ENCODE measurements around the gene SFT2D1.

SFT2D1 gene

GRCh38 chr6:166334878-166335277 lies 7.5 kb downstream of the SFT2D1 start:
- no peak for DNase-seq (ENCODE audit: low read depth in 2 of 2)

DNA sequence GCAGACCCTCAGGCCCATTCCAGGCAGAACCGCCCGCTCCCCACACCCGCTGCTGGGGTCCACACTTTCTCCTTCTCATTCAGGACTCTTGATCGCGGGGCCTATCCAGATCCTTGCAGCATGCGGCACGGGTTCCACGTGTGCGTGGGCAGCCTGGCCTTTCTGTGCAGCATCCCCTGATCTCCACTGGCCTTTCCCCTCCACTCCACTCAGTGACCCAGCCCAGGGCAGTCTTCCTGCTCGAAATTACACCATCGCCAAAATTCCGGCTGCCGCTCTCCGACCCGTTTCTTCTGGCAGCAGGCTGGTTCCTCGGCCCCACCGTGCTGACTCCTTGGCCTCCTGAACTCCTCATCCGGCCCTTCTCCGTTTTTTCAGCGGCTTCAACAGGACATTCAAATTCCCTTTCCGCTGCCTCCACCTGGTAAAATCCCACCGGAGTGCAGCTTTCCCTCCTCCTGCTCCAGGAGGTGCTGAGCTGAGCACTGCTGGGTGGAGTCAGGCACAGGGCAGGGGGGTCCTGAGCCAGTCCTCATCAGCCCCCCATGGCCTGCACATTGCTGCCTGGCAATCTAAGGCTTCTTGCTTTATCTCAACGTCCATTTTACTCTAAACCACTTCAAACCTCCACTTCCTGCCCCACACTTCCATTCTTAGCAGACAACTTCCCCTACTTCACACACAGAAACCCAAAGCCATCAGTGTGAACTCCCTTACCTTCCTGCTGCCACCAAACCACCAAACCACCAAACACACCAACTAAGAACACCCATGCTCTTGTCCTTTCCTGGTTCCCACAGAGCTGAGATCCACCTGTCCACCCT lies 9.0 kb downstream of the SFT2D1 start:
- no peak for DNase-seq (ENCODE audit: low read depth in 2 of 2)

DNA sequence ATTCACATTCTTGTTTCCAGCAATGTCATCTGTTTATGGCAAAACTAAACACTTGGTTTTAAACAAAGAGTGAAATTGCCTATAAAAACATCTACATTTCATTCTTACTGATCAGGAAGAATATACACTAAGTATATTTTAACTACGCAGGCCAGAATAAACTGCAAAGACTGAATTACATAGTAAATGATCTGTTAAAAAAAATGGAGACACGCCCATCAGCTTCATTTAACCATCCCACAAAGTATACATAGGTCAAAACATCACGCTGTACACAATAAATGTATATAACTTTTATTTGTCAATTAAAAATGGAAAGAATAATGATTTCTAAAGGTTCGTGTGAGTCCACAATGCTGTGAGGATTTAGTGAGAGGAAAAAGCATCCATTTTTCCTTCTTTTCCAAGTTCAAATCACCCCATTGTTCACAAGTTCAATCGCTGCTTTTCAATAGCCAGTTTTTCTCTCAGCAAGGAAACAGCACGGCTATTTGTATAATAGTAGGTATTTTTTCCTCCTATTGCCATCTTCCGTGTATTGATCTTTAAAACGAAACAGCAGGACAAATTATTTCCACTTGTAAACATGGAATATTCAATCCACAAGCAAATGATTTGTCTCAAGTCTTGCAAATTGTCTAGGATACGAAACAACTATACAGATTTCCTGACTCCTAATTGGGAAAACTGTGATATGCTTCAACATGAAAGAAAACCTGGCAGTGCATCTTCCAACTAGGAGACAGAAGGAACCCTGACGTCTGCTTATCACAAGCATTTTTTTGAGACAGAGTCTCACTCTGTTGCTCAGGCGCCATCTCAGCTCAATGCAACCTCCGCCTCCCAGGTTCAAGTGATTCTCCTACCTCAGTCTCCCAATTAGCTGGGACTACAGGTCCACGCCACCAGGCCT lies 10.6 kb downstream of the SFT2D1 start:
- DNase-seq (ENCODE audit: low read depth in 2 of 2), result no peak

- no peak for DNase-seq (ENCODE audit: low read depth in 2 of 2)
Observed at GRCh38 chr6:166330612-166331011, 11.7 kb downstream of the SFT2D1 start.

DNA sequence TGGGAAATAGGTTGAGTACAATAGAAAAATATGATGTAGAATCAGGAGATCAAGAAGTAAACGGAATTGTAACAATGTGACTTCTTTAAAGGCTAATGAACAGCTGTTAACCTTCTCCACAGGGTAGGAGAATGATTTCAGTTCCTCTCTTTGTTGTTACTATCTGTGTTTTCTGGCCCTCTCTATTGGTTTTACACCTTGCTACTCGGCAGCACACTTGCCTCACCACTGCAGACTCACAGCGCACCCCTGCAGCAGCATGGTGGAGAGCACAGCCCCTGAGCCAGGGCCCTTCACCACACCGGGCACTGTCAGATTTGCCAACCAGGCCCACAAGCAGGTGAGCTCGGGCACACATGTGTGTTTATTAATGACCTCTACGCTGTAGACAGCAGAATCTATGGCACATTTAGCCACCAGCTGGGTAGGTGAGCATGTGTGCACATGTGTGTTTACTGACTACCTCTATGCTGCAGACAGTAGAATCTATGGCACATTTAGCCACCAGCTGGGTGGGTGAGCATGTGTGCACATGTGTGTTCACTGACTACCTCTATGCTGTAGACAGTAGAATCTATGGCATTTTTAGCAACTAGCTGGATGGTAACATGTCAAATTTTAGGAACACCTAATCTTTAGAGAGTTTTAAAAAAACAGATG lies 16.8 kb downstream of the SFT2D1 start:
- DNase-seq (ENCODE audit: low read depth in 2 of 2), result no peak

- DNase-seq (ENCODE audit: low read depth in 2 of 2), result no peak
Observed at GRCh38 chr6:166323395-166323794, 18.9 kb downstream of the SFT2D1 start.

DNA sequence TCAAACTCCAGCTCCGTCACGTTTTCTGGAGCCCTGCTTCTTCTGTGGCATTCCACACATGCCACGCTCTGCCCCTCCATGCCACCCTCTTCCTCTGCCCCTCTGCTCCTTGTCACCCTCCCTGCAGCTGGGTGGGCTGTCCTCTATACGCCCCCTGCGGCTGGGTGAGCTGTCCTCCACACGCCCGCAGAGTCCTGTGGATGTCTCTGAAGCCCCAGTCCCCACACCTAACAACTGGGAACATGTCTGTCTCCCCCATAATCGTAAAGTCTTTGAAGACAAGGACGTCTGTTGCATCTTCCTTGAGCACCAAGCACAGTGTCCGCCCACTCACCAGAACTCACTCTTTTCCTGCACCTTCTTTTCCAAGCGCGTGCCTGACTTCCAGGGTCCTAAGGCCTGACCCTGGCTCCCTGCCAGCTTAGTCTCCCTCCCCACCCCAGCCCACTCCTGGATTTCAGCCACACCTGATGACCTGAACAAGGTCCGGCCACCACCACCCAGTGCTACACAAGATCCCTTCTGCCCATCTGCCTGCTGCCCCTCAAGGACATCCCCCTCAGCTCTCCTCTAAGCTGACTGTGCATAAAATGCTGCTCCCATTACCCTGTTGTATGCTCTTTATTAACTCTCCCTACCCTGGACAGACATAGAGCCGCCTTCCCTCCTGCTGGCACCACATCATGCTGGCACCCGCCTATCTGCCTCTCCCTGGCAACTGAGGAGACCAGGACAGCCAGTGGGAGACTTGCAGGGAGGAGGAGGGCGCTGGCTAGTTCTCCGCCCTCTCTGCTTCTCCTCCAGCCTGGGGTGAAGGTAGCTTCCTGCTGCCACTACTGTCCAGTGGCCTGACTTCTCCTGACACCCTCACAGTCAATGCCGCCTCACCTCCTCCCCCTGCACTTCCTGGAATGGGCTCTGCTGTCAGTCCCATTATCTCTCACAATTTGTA lies 23.4 kb downstream of the SFT2D1 start:
- DNase-seq (ENCODE audit: low read depth in 2 of 2), result no peak

GRCh38 chr6:166318227-166318626 lies 24.1 kb downstream of the SFT2D1 start:
- no peak for DNase-seq (ENCODE audit: low read depth in 2 of 2)

DNA sequence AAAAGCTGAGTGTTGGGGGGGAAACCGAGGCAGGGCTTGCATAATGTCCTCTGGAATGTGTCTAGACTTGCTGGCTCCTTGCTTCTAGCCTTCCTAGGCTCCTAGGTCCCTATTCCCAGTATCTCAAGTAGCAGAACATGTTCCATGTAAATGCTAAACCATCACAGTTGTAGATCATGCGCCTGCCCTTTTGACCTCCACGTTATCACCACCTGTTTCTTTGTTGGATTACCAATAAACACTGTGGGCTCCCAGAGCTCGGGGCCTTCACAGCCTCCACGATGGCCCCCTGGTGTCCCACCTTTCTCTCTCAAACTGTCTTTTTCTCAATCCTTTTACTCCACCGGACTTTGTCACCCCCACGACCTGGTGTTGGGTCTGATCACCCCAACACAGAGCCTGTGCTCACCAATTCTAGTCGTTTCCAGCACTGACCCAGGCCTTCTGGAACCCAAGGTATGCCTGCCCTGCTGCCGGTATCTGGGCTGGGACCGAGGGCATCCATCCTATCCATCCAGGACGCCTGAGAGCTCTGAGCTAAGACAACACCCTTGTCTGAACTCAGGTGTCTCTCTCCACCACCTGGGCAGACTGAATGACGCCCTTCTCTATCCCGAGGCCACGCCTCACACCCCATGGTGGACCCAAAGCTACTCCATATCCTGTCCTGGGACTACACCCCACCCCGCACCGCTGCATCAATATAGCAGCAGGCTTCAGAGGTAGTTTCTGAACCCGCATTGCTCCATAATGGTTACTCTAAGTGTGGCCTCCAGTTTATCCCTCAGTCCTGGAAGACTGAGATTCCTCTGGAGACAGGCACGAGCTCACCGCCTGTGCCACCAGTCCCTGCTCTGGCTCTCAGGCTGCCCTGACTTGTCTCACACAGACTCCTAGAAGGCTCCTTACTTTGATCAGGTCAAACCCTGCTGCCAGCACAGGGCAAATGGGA lies 24.8 kb downstream of the SFT2D1 start:
- no peak for DNase-seq (ENCODE audit: low read depth in 2 of 2)

- no peak for DNase-seq (ENCODE audit: low read depth in 2 of 2)
Observed at GRCh38 chr6:166315436-166315835, 26.9 kb downstream of the SFT2D1 start.

GRCh38 chr6:166314454-166314853 lies 27.9 kb downstream of the SFT2D1 start:
- no peak for DNase-seq (ENCODE audit: low read depth in 2 of 2)

DNA sequence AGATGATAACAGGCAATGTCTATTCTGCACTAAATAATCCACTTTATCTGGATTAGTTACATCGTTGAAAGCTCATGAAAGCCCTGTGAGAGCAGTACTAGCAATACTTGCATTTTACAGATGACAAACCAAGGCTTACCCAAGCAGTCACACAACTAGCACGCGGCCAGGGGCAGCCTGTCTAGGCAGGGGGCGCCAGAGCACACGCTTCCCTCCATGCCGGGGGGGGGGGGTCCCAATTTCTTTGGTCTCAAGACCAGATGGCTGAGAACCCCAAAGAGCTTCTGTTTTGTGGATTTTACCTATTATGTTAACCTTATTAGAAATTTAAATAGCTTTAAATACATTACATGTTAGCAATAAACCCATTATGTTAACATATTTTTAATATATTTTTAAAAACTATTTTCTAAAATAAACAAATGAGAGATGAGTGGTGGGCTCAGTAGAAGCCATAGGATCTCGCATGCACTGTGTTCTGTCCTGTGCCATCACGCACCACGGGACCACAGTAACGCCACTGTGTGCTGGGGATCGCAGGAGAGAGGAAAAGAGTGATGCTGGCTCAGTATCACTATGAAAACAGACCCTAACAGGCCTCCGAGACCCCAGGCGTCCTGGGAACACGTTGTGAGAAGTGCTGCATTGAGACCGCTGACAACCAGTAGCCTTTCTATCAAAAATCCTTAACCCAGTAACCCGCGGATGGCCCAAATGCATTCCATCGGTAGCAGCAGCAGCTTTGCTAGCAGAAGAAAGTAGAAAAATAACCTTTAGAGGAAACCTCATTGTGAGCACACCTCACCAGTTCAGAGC lies 28.9 kb downstream of the SFT2D1 start:
- no peak for DNase-seq (ENCODE audit: low read depth in 2 of 2)

DNA sequence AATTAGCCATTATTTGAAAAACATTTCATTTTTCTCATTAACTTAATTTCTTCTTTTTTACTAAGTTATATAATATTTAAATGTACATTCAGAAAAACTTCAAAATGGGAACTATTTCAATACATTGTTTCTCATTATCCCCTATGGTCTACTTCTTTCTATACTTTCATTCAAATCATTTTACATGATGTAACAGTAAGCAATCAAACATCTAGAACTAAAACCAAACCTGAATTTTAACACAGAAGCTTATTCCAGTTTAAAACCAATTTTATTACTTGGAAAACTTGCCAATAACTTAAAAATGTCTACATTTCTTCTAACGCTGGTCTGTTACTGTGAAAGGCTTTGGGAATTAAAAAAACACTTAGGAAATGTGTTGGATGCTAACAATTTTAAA lies 29.5 kb downstream of the SFT2D1 start:
- DNase-seq (ENCODE audit: low read depth in 2 of 2), result no peak

DNA sequence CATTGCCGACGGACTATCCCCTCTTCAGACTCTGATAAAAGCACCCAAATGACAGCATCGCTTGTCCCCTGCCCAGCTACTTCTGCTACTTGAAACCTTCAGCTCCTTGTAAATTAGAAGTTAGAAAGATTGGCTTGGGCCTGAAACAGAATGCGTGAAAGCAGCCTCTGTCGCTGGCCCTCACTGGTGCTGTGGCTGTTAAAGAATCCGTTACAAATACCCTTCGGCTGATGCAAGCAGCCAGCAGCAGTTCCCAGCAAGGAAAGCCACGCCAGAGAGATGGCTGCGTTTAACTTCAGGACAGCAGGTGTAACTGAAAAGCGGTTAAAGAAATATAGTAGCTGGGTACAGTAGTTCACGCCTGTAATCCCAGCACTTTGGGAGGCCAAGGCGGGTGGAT lies 31.7 kb downstream of the SFT2D1 start:
- DNase-seq (ENCODE audit: low read depth in 2 of 2), result no peak

DNA sequence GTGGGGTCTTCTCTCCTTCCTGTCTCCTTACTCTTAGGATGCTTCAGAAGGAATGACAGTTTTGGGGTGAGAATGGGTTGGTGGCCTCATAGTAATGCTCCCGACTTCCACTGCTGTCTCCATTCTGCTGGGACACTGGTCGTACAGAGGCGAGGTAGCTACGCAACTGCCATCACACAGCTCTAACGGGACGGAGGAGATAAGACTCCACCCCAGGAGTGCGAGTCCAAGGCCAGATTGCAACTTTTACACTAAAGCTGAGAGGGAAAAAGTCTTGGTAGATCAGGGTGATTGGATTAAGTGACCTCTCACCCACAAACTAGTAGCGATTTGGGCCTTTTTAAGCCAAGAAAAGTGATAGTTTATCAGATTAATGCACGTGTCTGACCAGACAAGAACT lies 32.4 kb downstream of the SFT2D1 start:
- DNase-seq (ENCODE audit: low read depth in 2 of 2), result no peak

GRCh38 chr6:166308769-166309589 lies 33.4 kb downstream of the SFT2D1 start:
- DNase-seq (ENCODE audit: low read depth in 2 of 2), result no peak

GRCh38 chr6:166308033-166308768 lies 34.1 kb downstream of the SFT2D1 start, which contains the start of gene PRR18:
TSS of gene PRR18 (minus strand) at chr6:166308392. CDS start at chr6:166308142, 250 bp downstream.
- no peak for DNase-seq (ENCODE audit: low read depth in 2 of 2)
